HL-60 (cell line): ENCODE results near the gene NUDCD3.

Source experiments
- DNase-seq, 2 experiments: peaks; one replicate each; pipeline ENCODE4 v3.0.0-alpha.2; 2010 to 2020; ENCODE audit warnings: low read depth in 1 of 2, low spot score in 1 of 2
- H3K27ac ChIP-seq: fragments of 250-450 bp; sonication (Bioruptor Pico); replicated peaks from 2 replicates; pipeline ENCODE4 v1.5.1; 2020; ENCODE audit warnings: mild to moderate bottlenecking, moderate library complexity
- H3K27me3 ChIP-seq: fragments of 250-450 bp; sonication (Bioruptor Pico); 2 replicates; pipeline ENCODE4 v1.5.1; 2021; ENCODE audit warnings: mild to moderate bottlenecking, moderate library complexity; ENCODE audit not compliant: insufficient read depth, poor library complexity, severe bottlenecking
- H3K4me3 ChIP-seq: replicated peaks from 2 replicates; pipeline ENCODE4 v1.5.1; 2011; ENCODE audit warnings: mild to moderate bottlenecking, control low read depth, low read length; ENCODE audit not compliant: insufficient read depth
- CTCF ChIP-seq: IDR thresholded peaks from one replicate; pipeline ENCODE4 v1.5.1; 2011; ENCODE audit warnings: low read length, control low read depth, inconsistent platforms; ENCODE audit not compliant: insufficient read depth
- GABPA ChIP-seq: IDR thresholded peaks from 2 replicates; pipeline ENCODE4 v1.6.1; 2012; ENCODE audit warnings: low read depth
- POLR2AphosphoS5 ChIP-seq: IDR thresholded peaks from 2 replicates; pipeline ENCODE4 v1.6.1; 2012; ENCODE audit warnings: low read depth
- REST ChIP-seq: IDR thresholded peaks from 2 replicates; pipeline ENCODE4 v1.6.1; 2012; ENCODE audit warnings: low read depth; ENCODE audit not compliant: insufficient replicate concordance
- SPI1 ChIP-seq: IDR thresholded peaks from 2 replicates; pipeline ENCODE4 v1.6.1; 2012; ENCODE audit warnings: low read depth, mild to moderate bottlenecking, borderline replicate concordance

NUDCD3 gene

GRCh38 chr7:44472843-44473242 lies 17.6 kb downstream of the NUDCD3 start:
- Histone ChIP-seq H3K27ac (no peak overlapping the region), H3K4me3 (no peak overlapping the region), H3K27me3 (no peaks in the 10 kb centered on the region)
- no peak for DNase-seq
- no peak for TF ChIP-seq POLR2AphosphoS5
- no peak for TF ChIP-seq SPI1
- TF ChIP-seq CTCF: no peak
- no peak for TF ChIP-seq REST
- no peak for TF ChIP-seq GABPA

GRCh38 chr7:44471850-44472249 lies 18.6 kb downstream of the NUDCD3 start:
- no peak for TF ChIP-seq GABPA
- TF ChIP-seq CTCF: no peak
- no peak for TF ChIP-seq SPI1
- no peak for TF ChIP-seq POLR2AphosphoS5
- TF ChIP-seq REST: no peak
- Histone ChIP-seq H3K27ac (no peak overlapping the region), H3K4me3 (no peak overlapping the region), H3K27me3 (no peaks in the 10 kb centered on the region)
- DNase-seq: no peak

- no peak overlapping the region for H3K27ac ChIP-seq
- H3K4me3 ChIP-seq: no peak overlapping the region
- DNase-seq: no peak
- TF ChIP-seq CTCF (no peak), REST (no peak), POLR2AphosphoS5 (no peak), SPI1 (no peak), GABPA (no peak)
- no peaks in the 10 kb centered on the region for H3K27me3 ChIP-seq
Observed at GRCh38 chr7:44471436-44471835, 19.0 kb downstream of the NUDCD3 start.
